ENCODE data around the gene GJB4.

DNA sequence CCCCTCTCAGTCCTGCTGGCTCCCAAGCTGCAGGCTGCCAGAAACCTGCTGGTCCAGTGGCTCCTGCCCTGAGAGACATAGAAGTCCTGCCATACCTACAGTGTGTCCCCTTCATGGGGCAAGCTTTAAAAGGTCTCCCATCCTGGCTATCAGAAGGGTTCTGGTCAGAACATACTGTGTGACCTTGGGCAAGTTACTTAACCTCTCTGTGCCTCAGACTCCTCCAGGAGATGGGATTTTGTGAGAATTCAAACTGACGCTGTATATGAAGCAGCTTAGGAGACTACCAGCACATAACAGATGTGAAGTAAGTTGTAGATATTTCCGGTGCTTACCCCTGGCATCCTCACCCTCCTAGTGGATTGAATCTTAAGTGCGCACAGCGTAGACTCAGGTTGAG is 13.4 kb upstream of the GJB4 start:
- TF ChIP-seq, protein P1, sequence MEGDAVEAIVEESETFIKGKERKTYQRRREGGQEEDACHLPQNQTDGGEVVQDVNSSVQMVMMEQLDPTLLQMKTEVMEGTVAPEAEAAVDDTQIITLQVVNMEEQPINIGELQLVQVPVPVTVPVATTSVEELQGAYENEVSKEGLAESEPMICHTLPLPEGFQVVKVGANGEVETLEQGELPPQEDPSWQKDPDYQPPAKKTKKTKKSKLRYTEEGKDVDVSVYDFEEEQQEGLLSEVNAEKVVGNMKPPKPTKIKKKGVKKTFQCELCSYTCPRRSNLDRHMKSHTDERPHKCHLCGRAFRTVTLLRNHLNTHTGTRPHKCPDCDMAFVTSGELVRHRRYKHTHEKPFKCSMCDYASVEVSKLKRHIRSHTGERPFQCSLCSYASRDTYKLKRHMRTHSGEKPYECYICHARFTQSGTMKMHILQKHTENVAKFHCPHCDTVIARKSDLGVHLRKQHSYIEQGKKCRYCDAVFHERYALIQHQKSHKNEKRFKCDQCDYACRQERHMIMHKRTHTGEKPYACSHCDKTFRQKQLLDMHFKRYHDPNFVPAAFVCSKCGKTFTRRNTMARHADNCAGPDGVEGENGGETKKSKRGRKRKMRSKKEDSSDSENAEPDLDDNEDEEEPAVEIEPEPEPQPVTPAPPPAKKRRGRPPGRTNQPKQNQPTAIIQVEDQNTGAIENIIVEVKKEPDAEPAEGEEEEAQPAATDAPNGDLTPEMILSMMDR (IDR thresholded peaks at IDR 0.05) = no peak
- no peak for TF ChIP-seq EZH2 (IDR thresholded peaks at IDR 0.05; ENCODE audit: borderline replicate concordance, insufficient read depth, low read depth, low read length, poor library complexity, severe bottlenecking)

Measured in B cell (primary cell).